Stimulated activated CD8-positive, alpha-beta memory T cell treated with anti-CD3 and anti-CD28 coated beads, Interleukin-12 subunit alpha, Interleukin-12 subunit beta, amount 100 ng/mL, for 24 hours (primary cell): Measurements from ENCODE around the gene ARID5B.
"Not testable (repeated sequence)": the region's sequence is repeated elsewhere in the genome, so short reads cannot be mapped to it uniquely, and the experiment has no call there.

ENCODE experiments used
- DNase-seq: peaks from one replicate; pipeline ENCODE4 v3.0.0-alpha.2; 2020; ENCODE audit errors: extremely low read depth

ARID5B gene

GRCh38 chr10:61900829-61901792, at the start of gene ARID5B:
Gene ARID5B, plus strand, starts transcription at chr10:61901699. Its CDS starts 11 bp downstream, at chr10:61901710.
- no peak for DNase-seq

- DNase-seq, result no peak
Measured at GRCh38 chr10:61852261-61852660, 49.2 kb upstream of the ARID5B start.

GRCh38 chr10:61855771-61856170, 45.7 kb upstream of the ARID5B start:
- DNase-seq, result no peak

- no peak for DNase-seq
Measured at GRCh38 chr10:61857746-61858145, 43.8 kb upstream of the ARID5B start.

- no peak for DNase-seq
Measured at GRCh38 chr10:61859786-61860185, 41.7 kb upstream of the ARID5B start.

GRCh38 chr10:61860964-61861758, 40.3 kb upstream of the ARID5B start:
- no peak for DNase-seq

GRCh38 chr10:61863981-61864380, 37.5 kb upstream of the ARID5B start:
- no peak for DNase-seq

GRCh38 chr10:61866700-61867368, 34.7 kb upstream of the ARID5B start:
- no peak for DNase-seq

- not testable (repeated sequence) for DNase-seq
Measured at GRCh38 chr10:61867374-61867773, 34.1 kb upstream of the ARID5B start.

GRCh38 chr10:61867817-61868216, 33.7 kb upstream of the ARID5B start:
- not testable (repeated sequence) for DNase-seq

- no peak for DNase-seq
Measured at GRCh38 chr10:61869041-61869675, 32.3 kb upstream of the ARID5B start.

- DNase-seq, result no peak
Measured at GRCh38 chr10:61869774-61870525, 31.5 kb upstream of the ARID5B start.

GRCh38 chr10:61870526-61870895, 31.0 kb upstream of the ARID5B start:
- no peak for DNase-seq

- no peak for DNase-seq
Measured at GRCh38 chr10:61871487-61871886, 30.0 kb upstream of the ARID5B start.

GRCh38 chr10:61877887-61878739, 23.4 kb upstream of the ARID5B start:
- no peak for DNase-seq

GRCh38 chr10:61878740-61879068, 22.8 kb upstream of the ARID5B start:
- no peak for DNase-seq

- peak; percentile 58 for DNase-seq
Measured at GRCh38 chr10:61882621-61883370, 18.7 kb upstream of the ARID5B start.

GRCh38 chr10:61883371-61884025, 18.0 kb upstream of the ARID5B start:
- no peak for DNase-seq

GRCh38 chr10:61887772-61888171, 13.7 kb upstream of the ARID5B start:
- DNase-seq, result no peak
